Lower lobe of right lung (tissue), 2 donors: ENCODE results near the gene ETS1. TPM values are rescaled to one million over a fixed set of nuclear protein-coding genes. Genes with fewer than 3 reads are reported as not detected.
A peak's percentile ranks its signal among the peaks of the same experiment; 100 is the strongest.

Experiments used
- ATAC-seq, 2 donors: fragments of 200-7000 bp; cut with Tn5 transposase; one replicate each; pipeline ENCODE4 v1.9.1; 2020 to 2022; ENCODE audit warnings: mild to moderate bottlenecking in 2 of 2, moderate library complexity in 2 of 2
- DNase-seq: peaks from one replicate; pipeline ENCODE4 v3.0.0-alpha.2; 2020
- H3K27ac ChIP-seq: fragments of 200-600 bp; one replicate; pipeline ENCODE4 v1.8.0; 2022
- H3K27me3 ChIP-seq: fragments of 200-600 bp; one replicate; pipeline ENCODE4 v1.8.0; 2022; ENCODE audit warnings: low read depth
- H3K36me3 ChIP-seq: fragments of 200-600 bp; one replicate; pipeline ENCODE4 v1.8.0; 2022; ENCODE audit warnings: mild to moderate bottlenecking
- H3K4me1 ChIP-seq: fragments of 200-600 bp; one replicate; pipeline ENCODE4 v1.8.0; 2022
- H3K4me3 ChIP-seq: fragments of 200-600 bp; one replicate; pipeline ENCODE4 v1.8.0; 2022; ENCODE audit warnings: mild to moderate bottlenecking
- H3K9me3 ChIP-seq: fragments of 200-600 bp; one replicate; pipeline ENCODE4 v1.8.0; 2022
- CTCF ChIP-seq: fragments of 200-600 bp; IDR thresholded peaks from one replicate; pipeline ENCODE4 v1.8.0; 2022; ENCODE audit warnings: antibody characterized with exemption, mild to moderate bottlenecking
- intact Hi-C: fragments of 100-400 bp; cut with DNase I; formaldehyde crosslinking; loops from one replicate; pipeline ENCODE4 v1.11.0; 2022
- total RNA-seq: library from RNA; stranded (reverse); fragmentation: NEBNext Ultra II Directional; extraction: Animal tissue kit (Norgen Biotek cat#: 25700); gene quantifications from one replicate; pipeline ENCODE4 v1.2.1, GENCODE V29; 2021
- donor health status: DM: no; HTN: yes; CAD: no; lungs with severe emphysema.

ETS1 gene
- total RNA-seq, 1 donor from 2014 or later = 123 TPM

- Histone ChIP-seq H3K27me3 (no peaks in the 10 kb centered on the region), H3K4me3 (no peak overlapping the region), H3K27ac (peak overlapping the region; percentile 39), H3K36me3 (no peaks in the 10 kb centered on the region), H3K9me3 (no peaks in the 10 kb centered on the region), H3K4me1 (peaks cover 58% of the 10 kb centered on the region)
- DNase-seq = no peak
- ATAC-seq = no peak
- TF ChIP-seq CTCF = no peak
- intact Hi-C loops = no loop called here
Measured at GRCh38 chr11:128625746-128626145, 38.4 kb upstream of the ETS1 start.

GRCh38 chr11:128625326-128625725 is 38.0 kb upstream of the ETS1 start:
- TF ChIP-seq CTCF = no peak
- intact Hi-C loops = no loop called here
- Histone ChIP-seq H3K27me3 (no peaks in the 10 kb centered on the region), H3K9me3 (no peaks in the 10 kb centered on the region), H3K4me1 (peaks cover 53% of the 10 kb centered on the region), H3K36me3 (no peaks in the 10 kb centered on the region), H3K27ac (peak overlapping the region; percentile 55), H3K4me3 (no peak overlapping the region)
- DNase-seq (no peak), ATAC-seq (no peak)

- H3K36me3 ChIP-seq = no peaks in the 10 kb centered on the region
- H3K4me1 ChIP-seq = peaks cover 45% of the 10 kb centered on the region
- peak; percentile 61 for DNase-seq
- peak; percentile 61 for ATAC-seq
- H3K27ac ChIP-seq = peak overlapping the region; percentile 55
- H3K9me3 ChIP-seq = no peaks in the 10 kb centered on the region
- intact Hi-C loops = no loop called here
- no peak overlapping the region for H3K4me3 ChIP-seq
- H3K27me3 ChIP-seq = no peaks in the 10 kb centered on the region
- TF ChIP-seq CTCF = no peak
Measured at GRCh38 chr11:128624269-128625175, 37.2 kb upstream of the ETS1 start.

GRCh38 chr11:128623091-128623490 is 35.7 kb upstream of the ETS1 start:
- intact Hi-C loops = no loop called here
- Histone ChIP-seq H3K27ac (no peak overlapping the region), H3K9me3 (no peaks in the 10 kb centered on the region), H3K4me1 (peaks cover 37% of the 10 kb centered on the region), H3K27me3 (no peaks in the 10 kb centered on the region), H3K36me3 (no peaks in the 10 kb centered on the region), H3K4me3 (no peak overlapping the region)
- TF ChIP-seq CTCF = no peak
- ATAC-seq (no peak), DNase-seq (no peak)

- intact Hi-C loops = no loop called here
- TF ChIP-seq CTCF = no peak
- DNase-seq = no peak
- no peak for ATAC-seq
- no peak overlapping the region for H3K27ac ChIP-seq
- no peak overlapping the region for H3K4me3 ChIP-seq
- no peaks in the 10 kb centered on the region for H3K9me3 ChIP-seq
- no peaks in the 10 kb centered on the region for H3K27me3 ChIP-seq
- no peaks in the 10 kb centered on the region for H3K36me3 ChIP-seq
- peaks cover 26% of the 10 kb centered on the region for H3K4me1 ChIP-seq
Measured at GRCh38 chr11:128621601-128622501, 34.5 kb upstream of the ETS1 start.
